Mesenchymal stem cell (in vitro differentiated cells and primary cell): ENCODE measurements around the gene IFT122.
"Not testable (repeated sequence)": the region's sequence is repeated elsewhere in the genome, so short reads cannot be mapped to it uniquely, and the experiment has no call there.

Experiments used
- DNase-seq: peaks from one replicate; pipeline ENCODE4 v3.0.0-alpha.2; 2013
- H2AFZ ChIP-seq: one replicate; pipeline ENCODE4 v1.6.1; 2013; ENCODE audit warnings: low read depth, mild to moderate bottlenecking, control low read depth, inconsistent platforms, low read length, moderate library complexity
- H2AK5ac ChIP-seq: 2 replicates; pipeline ENCODE4 v1.6.1; 2013; ENCODE audit warnings: low read length, moderate library complexity, mild to moderate bottlenecking, inconsistent platforms; ENCODE audit not compliant: severe bottlenecking
- H2BK120ac ChIP-seq: one replicate; pipeline ENCODE4 v1.6.1; 2013; ENCODE audit warnings: low read depth, mild to moderate bottlenecking, inconsistent platforms, low read length, moderate library complexity
- H2BK12ac ChIP-seq, 2 experiments: one replicate each; pipeline ENCODE4 v1.6.1; 2013; ENCODE audit warnings: inconsistent platforms in 2 of 2, low read length in 2 of 2, mild to moderate bottlenecking in 2 of 2, moderate library complexity in 2 of 2, control low read depth in 1 of 2
- H2BK15ac ChIP-seq: one replicate; pipeline ENCODE4 v1.6.1; 2013; ENCODE audit warnings: mild to moderate bottlenecking, low read depth, inconsistent platforms; ENCODE audit not compliant: poor library complexity, severe bottlenecking
- H2BK5ac ChIP-seq: 2 replicates; pipeline ENCODE4 v1.6.1; 2013; ENCODE audit warnings: low read depth, mild to moderate bottlenecking, low read length, control low read depth, inconsistent platforms; ENCODE audit not compliant: poor library complexity, severe bottlenecking
- H3K14ac ChIP-seq, 2 experiments: one replicate each; pipeline ENCODE4 v1.6.1; 2013; ENCODE audit warnings: inconsistent platforms in 2 of 2, low read length in 2 of 2, control low read depth in 1 of 2, mild to moderate bottlenecking in 1 of 2, moderate library complexity in 1 of 2
- H3K18ac ChIP-seq, 2 experiments: one replicate each; pipeline ENCODE4 v1.6.1; 2013; ENCODE audit warnings: inconsistent platforms in 2 of 2, low read length in 2 of 2, control low read depth in 1 of 2, low read depth in 1 of 2, mild to moderate bottlenecking in 1 of 2
- H3K23ac ChIP-seq, 2 experiments: one replicate each; pipeline ENCODE4 v1.6.1; 2013; ENCODE audit warnings: inconsistent platforms in 2 of 2, low read length in 2 of 2, mild to moderate bottlenecking in 2 of 2, moderate library complexity in 2 of 2, control low read depth in 1 of 2
- H3K27ac ChIP-seq: 2 replicates; pipeline ENCODE4 v1.5.1; 2013; ENCODE audit warnings: mild to moderate bottlenecking, moderate library complexity, low read length, control low read depth, inconsistent platforms; ENCODE audit not compliant: poor library complexity, severe bottlenecking
- H3K27me3 ChIP-seq, 2 experiments: 2 replicates each; pipeline versions ENCODE4 v1.6.1 to v1.7.0; 2013; ENCODE audit warnings: low read length in 2 of 2, mild to moderate bottlenecking in 2 of 2, moderate library complexity in 2 of 2, control low read depth in 1 of 2, inconsistent platforms in 1 of 2; ENCODE audit not compliant: control insufficient read depth in 1 of 2, insufficient read depth in 1 of 2
- H3K36me3 ChIP-seq, 2 experiments: 2 replicates each; pipeline versions ENCODE4 v1.6.1 to v1.7.0; 2013; ENCODE audit warnings: low read length in 2 of 2, control low read depth in 1 of 2, inconsistent platforms in 1 of 2, low read depth in 1 of 2, mild to moderate bottlenecking in 1 of 2; ENCODE audit not compliant: insufficient read depth in 2 of 2, control insufficient read depth in 1 of 2
- H3K4ac ChIP-seq, 2 experiments: one replicate each; pipeline ENCODE4 v1.6.1; 2013; ENCODE audit warnings: inconsistent platforms in 2 of 2, low read length in 2 of 2, mild to moderate bottlenecking in 2 of 2, moderate library complexity in 2 of 2, control low read depth in 1 of 2, low read depth in 1 of 2
- H3K4me1 ChIP-seq: 2 replicates; pipeline ENCODE4 v1.6.1; 2013; ENCODE audit warnings: low read depth, low read length, control low read depth; ENCODE audit not compliant: control insufficient read depth, insufficient read depth
- H3K4me2 ChIP-seq: 2 replicates; pipeline ENCODE4 v1.6.1; 2013; ENCODE audit warnings: low read length, mild to moderate bottlenecking, inconsistent platforms; ENCODE audit not compliant: poor library complexity, severe bottlenecking
- H3K4me3 ChIP-seq, 2 experiments: 2 replicates each; pipeline versions ENCODE4 v1.5.1 to v1.7.0; 2013; ENCODE audit warnings: low read length in 2 of 2, mild to moderate bottlenecking in 2 of 2, control low read depth in 1 of 2, low read depth in 1 of 2; ENCODE audit not compliant: insufficient read depth in 1 of 2
- H3K79me1 ChIP-seq: replicated peaks from 2 replicates; pipeline ENCODE4 v1.6.1; 2013; ENCODE audit warnings: mild to moderate bottlenecking, control low read depth, low read length, inconsistent platforms; ENCODE audit not compliant: poor library complexity, severe bottlenecking
- H3K9ac ChIP-seq: 2 replicates; pipeline ENCODE4 v1.7.0; 2013; ENCODE audit warnings: mild to moderate bottlenecking, low read length, moderate library complexity
- H3K9me3 ChIP-seq: 2 replicates; pipeline ENCODE4 v1.7.0; 2013; ENCODE audit warnings: mild to moderate bottlenecking, low read length; ENCODE audit not compliant: control insufficient read depth
- H4K8ac ChIP-seq: one replicate; pipeline ENCODE4 v1.6.1; 2013; ENCODE audit warnings: inconsistent platforms, mild to moderate bottlenecking, low read length, moderate library complexity
- H4K91ac ChIP-seq: one replicate; pipeline ENCODE4 v1.6.1; 2013; ENCODE audit warnings: mild to moderate bottlenecking, low read length, inconsistent platforms
- WGBS: methylation state at CpG from one replicate; pipeline ENCODE4 v1.1.7; 2013; ENCODE audit warnings: mixed read lengths; 5-methylcytosine and 5-hydroxymethylcytosine counted together

The IFT122 gene

DNA sequence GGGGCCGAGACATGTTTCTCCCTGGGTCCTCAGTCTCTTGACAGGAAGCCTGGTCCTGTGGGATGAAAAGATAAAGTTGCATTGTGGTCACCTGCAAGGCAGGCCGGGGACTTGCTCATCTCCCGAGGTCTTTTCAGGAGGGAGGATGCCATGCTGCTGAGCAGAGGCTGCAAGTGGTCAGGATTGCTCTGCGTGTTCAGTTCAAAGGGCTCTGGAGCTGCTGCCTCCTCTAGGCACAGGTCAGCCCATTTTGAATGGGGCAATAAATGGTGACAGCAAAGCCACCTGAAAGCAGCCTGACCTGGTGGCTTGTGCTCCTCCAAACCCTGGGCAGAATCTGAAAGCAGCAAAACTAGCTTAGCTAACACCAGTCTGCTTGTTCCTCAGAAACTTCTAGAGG is 51.1 kb downstream of the IFT122 start:
- H3K4me3 ChIP-seq, H3K4ac ChIP-seq, H3K9me3 ChIP-seq, H3K14ac ChIP-seq, DNase-seq, H3K27ac ChIP-seq, H2BK5ac ChIP-seq, H2BK15ac ChIP-seq, H4K91ac ChIP-seq, H3K79me1 ChIP-seq, H3K23ac ChIP-seq, H3K27me3 ChIP-seq, H2AFZ ChIP-seq, H3K4me2 ChIP-seq: not testable (repeated sequence)
- Histone ChIP-seq H3K9ac (peak overlapping the region; percentile 81), H3K36me3 (peaks cover 11 to 28% of the 10 kb centered on the region in 2 experiments), H2BK120ac (peak overlapping the region; percentile 59), H3K18ac (peak overlapping the region; percentile 14 to 88), H4K8ac (peak overlapping the region; percentile 12), H2BK12ac (peak overlapping the region; percentile 81 to 85), H2AK5ac (peak overlapping the region; percentile 59), H3K4me1 (peaks cover 15% of the 10 kb centered on the region)
- 86% methylated on average over 4 of the region's 4 CpGs for WGBS

DNA sequence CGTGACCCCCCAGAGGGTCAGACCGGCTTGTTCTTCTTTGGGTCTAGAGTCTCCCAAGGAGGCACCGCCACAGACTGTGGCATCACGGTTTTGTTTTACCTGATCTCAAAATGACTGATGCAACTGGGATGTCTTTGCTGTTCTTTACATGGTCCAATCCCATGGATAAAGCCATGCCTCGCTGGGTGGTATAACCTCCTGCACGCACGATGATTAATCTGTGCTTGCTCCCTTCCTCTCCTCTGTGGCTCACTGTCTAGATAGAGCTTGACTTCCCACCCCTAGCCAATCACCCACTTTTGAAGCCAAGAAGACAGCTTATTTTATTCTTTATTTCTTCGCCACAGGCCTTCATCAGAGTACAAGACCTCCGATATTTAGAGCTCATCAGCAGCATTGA is 51.8 kb downstream of the IFT122 start:
- H2BK12ac ChIP-seq, result peak overlapping the region; percentile 22 to 61
- no peak overlapping the region for H2BK5ac ChIP-seq
- H2AK5ac ChIP-seq, result peak overlapping the region; percentile 72
- peak overlapping the region in 1 of 2 experiments; percentile 31 for H3K4ac ChIP-seq
- no peaks in the 10 kb centered on the region for H3K79me1 ChIP-seq
- no peak overlapping the region for H3K4me3 ChIP-seq
- no peak for DNase-seq
- H3K9me3 ChIP-seq, result no peaks in the 10 kb centered on the region
- H3K4me1 ChIP-seq, result peaks cover 12% of the 10 kb centered on the region
- no peak overlapping the region for H3K18ac ChIP-seq
- H3K14ac ChIP-seq, result no peak overlapping the region
- H3K9ac ChIP-seq, result no peak overlapping the region
- H3K27ac ChIP-seq, result no peak overlapping the region
- WGBS, result 95% methylated on average over 9 of the region's 9 CpGs
- no peak overlapping the region for H2AFZ ChIP-seq
- no peak overlapping the region for H4K8ac ChIP-seq
- H3K27me3 ChIP-seq, result no peaks in the 10 kb centered on the region
- no peak overlapping the region for H2BK15ac ChIP-seq
- no peak overlapping the region for H3K4me2 ChIP-seq
- peaks cover 11 to 33% of the 10 kb centered on the region in 2 experiments for H3K36me3 ChIP-seq
- H3K23ac ChIP-seq, result no peak overlapping the region
- H2BK120ac ChIP-seq, result no peak overlapping the region
- H4K91ac ChIP-seq, result peak overlapping the region; percentile 57

DNA sequence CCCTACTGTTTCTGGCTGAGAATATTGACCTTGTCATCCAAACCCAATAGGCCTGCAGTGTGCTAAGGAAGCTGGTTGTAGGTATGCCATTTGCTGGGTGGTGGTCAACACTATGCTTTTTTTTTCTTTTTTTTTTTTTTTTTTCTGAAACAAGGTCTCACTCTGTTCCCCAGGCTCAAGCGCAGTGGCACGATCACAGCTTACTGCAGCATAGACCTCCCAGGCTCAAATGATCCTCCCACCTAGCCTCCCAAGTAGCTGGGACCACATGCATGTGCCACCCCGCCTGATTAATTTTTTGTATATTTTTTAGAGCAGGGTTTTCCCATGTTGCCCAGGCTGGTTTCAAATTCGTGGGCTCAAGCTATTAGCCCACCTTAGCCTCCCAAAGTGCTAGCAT is 52.7 kb downstream of the IFT122 start:
- Histone ChIP-seq H3K4me3 (no peak overlapping the region), H3K18ac (no peak overlapping the region), H2AK5ac (no peak overlapping the region), H3K4me1 (peaks cover 10% of the 10 kb centered on the region), H2AFZ (no peak overlapping the region), H4K8ac (no peak overlapping the region), H2BK5ac (no peak overlapping the region), H3K36me3 (peaks cover 11 to 40% of the 10 kb centered on the region in 2 experiments), H3K4ac (no peak overlapping the region), H2BK15ac (no peak overlapping the region), H3K79me1 (no peaks in the 10 kb centered on the region), H2BK120ac (no peak overlapping the region), H3K27ac (no peak overlapping the region), H4K91ac (no peak overlapping the region), H3K23ac (no peak overlapping the region), H3K4me2 (no peak overlapping the region), H3K14ac (no peak overlapping the region), H3K9ac (no peak overlapping the region), H2BK12ac (no peak overlapping the region), H3K27me3 (no peaks in the 10 kb centered on the region), H3K9me3 (no peaks in the 10 kb centered on the region)
- WGBS, result 90% methylated on average over 3 of the region's 4 CpGs
- DNase-seq, result no peak

DNA sequence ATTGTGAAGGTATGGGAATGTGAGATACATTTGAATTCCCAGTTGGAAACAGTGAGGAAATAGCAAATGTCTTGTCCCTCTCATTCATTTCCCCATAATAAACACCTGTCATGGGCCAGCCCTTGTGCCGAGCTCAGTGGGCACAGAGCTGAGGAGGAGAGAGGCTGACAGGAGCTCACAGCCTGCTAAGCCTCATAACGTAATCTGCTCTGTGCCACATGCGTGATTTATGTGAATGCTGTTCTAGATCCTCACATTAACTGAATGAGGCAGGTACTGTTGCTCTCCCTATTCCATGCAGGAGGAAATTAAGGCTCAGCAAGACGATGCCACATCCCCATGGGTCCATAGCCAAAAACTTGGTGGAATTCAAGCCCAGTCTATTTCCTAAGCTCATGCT is 53.2 kb downstream of the IFT122 start:
- Histone ChIP-seq H3K79me1 (no peaks in the 10 kb centered on the region), H4K8ac (no peak overlapping the region), H3K23ac (peak overlapping the region in 1 of 2 experiments; percentile 87), H2BK12ac (peak overlapping the region in 1 of 2 experiments; percentile 74), H2BK5ac (no peak overlapping the region), H4K91ac (no peak overlapping the region), H3K27me3 (no peaks in the 10 kb centered on the region), H3K4me1 (peaks cover 12% of the 10 kb centered on the region), H2AFZ (no peak overlapping the region), H3K14ac (no peak overlapping the region), H3K9me3 (no peaks in the 10 kb centered on the region), H3K4ac (no peak overlapping the region), H3K9ac (no peak overlapping the region), H3K4me2 (no peak overlapping the region), H3K36me3 (peaks cover 8 to 40% of the 10 kb centered on the region in 2 experiments), H3K27ac (no peak overlapping the region), H2BK15ac (no peak overlapping the region), H3K4me3 (no peak overlapping the region), H2BK120ac (no peak overlapping the region), H3K18ac (peak overlapping the region in 1 of 2 experiments; percentile 76), H2AK5ac (peak overlapping the region; percentile 60)
- WGBS, result 88% methylated on average over 4 of the region's 4 CpGs
- DNase-seq, result no peak
